Activated CD8-positive, alpha-beta memory T cell treated with anti-CD3 and anti-CD28 coated beads for 36 hours (primary cell): ENCODE measurements around the gene PEAK1. TPM values are rescaled to one million over a fixed set of nuclear protein-coding genes. Genes with fewer than 3 reads are reported as not detected.

Experiments
- CTCF ChIA-PET: fragments of 350-600 bp; sonication (Branson Sonifier 250); formaldehyde crosslinking; loops from one replicate; lab custom pipeline; 2021; ENCODE audit warnings: antibody characterized with exemption; lab: Charles Lee
- POLR2A ChIA-PET: fragments of 350-600 bp; sonication (Branson Sonifier 250); formaldehyde crosslinking; loops from one replicate; lab custom pipeline; 2021; ENCODE audit warnings: antibody characterized with exemption; lab: Charles Lee
- total RNA-seq, 2 experiments: library from RNA; stranded (reverse); gene quantifications; one replicate each; pipeline ENCODE4 v1.2.3, GENCODE V29; 2021

PEAK1 gene
- total RNA-seq, 2 experiments from 2014 or later = 27.8 to 30.5 TPM

DNA sequence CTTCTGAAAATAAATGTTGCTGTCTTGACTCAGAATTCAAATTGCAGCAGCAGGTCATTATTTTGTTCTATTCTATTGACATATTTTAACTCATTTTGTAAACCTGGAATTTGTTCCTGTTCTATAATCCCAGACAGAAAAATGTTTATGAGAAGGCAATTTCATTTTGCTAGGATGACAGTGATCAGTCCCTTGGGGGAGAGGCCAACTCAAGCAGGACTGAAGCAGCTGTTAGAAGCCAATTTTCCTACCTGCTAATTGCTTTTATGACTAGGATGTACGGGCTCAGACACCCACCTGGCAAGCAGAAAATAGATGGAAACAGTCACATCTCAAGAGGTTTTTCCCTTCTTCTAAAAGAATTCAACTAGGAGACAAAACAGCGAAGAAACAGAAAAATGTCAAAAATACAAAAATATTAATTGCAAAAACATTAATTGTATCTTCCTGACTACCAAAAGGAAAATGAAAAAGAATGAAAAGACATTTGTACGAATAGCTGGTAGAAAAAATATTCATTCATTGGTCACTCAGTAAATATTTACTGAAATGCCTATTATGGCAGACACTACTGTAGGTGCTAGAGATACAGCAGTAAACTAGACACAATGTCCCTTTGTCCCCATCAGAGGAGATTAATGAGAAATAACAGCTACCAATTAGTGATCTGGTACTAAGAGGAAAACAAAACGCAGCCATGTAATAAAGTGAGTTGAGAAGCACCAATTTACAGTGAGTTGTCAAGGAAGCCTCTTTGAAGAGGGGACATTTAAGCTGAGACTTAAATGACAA lies 73.5 kb downstream of the PEAK1 start:
- POLR2A ChIA-PET = no interaction called here
- CTCF ChIA-PET = no interaction called here

DNA sequence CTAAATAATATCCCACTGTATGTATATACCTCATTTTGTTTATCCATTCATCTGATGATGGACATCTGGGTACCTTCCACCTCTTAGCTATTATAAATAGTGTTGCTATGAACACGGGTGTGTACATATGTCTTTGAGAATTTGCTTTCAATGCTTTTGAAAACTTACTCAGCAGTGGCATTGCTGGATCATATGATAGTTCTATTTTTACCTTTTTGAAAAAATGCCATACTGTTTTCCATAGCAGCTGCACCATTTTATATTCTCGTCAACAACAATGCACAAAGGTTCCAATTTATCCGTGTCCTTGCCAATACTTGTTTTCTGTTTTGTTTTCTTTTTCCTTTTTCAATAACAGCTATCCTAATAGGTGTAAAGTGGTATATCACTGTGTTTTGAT lies 77.1 kb downstream of the PEAK1 start:
- ChIA-PET CTCF (no interaction called here), POLR2A (no interaction called here)

DNA sequence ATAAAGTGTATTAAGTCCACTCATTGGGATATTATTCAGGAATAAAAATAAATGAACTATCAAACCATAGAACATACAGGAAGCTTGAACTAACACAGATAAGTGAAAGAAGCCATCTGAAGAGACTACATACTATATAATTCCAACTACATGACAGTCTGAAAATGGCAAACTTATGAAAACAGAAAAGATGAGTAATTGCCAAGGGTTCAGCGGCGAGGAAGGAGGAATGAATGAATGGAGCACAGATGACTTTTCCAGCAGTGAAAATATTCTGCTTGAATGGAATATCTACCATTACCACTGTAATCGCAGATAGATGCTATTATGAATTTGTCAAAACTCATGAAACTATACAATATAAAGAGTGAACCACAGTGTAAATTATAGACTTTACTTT lies 79.7 kb downstream of the PEAK1 start:
- CTCF ChIA-PET = no interaction called here
- POLR2A ChIA-PET = no interaction called here

DNA sequence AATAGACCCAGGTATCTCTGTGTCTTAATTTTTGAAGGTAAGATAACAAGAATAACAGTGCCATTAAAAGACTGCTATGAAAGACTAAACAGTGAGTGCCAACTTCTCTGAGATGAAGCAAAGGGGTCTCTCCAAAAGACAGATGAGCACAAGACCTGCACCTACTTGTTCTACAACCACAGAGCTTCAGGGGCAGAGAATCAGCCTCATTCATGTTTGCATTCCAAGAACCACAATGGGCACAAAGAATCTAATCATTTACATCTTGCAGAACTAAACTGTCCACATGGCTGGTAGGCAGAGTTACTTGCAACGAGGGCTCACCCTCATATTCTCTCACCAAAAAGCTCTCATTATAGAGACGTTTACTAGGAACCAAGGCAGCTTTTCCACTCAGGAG lies 83.9 kb downstream of the PEAK1 start:
- POLR2A ChIA-PET = no interaction called here
- CTCF ChIA-PET = interaction anchor here (1.1 kb wide), 1 partner anchor 17 kb away, joined by 3 read pairs; no protein-coding TSS in a partner anchor

DNA sequence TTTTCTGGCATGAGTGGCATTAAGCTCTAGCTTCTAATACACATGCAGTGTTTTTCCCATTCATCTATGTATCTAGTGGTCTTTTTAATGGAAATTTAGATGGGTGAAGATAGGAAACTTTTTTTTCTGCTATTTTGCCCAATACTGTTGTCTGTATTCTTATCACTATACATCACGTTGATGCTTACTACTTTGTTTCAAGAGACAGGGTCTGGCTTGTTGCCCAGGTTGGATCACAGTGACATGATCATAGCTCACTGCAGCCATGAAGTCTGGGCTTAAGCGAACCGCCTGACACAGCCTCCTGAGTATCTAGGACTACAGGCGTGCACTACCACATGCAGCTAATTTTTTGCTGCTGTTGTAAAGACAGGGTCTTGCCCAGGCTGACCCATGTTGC lies 84.6 kb downstream of the PEAK1 start:
- ChIA-PET CTCF (interaction anchor here (1.1 kb wide), 1 partner anchor 16 kb away, joined by 3 read pairs; no protein-coding TSS in a partner anchor), POLR2A (no interaction called here)

DNA sequence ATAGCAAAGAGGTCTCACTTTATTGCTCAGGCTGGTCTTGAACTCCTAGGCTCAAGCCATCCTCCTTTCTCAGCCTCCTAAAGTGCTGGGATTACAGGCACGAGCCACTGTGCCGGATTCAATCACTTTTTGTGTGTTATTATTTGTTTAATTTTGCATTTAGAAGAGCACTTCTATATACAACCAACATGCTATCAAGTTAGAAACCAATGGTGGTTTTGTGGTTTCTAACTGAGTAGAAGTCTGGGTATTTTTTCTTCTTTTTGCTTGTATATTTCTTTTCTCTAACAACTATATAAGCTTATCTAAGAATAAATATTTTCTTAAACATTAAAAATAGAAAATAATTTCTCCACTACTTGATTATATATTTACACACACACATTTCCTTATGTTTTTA lies 86.7 kb downstream of the PEAK1 start:
- ChIA-PET POLR2A (no interaction called here), CTCF (no interaction called here)

DNA sequence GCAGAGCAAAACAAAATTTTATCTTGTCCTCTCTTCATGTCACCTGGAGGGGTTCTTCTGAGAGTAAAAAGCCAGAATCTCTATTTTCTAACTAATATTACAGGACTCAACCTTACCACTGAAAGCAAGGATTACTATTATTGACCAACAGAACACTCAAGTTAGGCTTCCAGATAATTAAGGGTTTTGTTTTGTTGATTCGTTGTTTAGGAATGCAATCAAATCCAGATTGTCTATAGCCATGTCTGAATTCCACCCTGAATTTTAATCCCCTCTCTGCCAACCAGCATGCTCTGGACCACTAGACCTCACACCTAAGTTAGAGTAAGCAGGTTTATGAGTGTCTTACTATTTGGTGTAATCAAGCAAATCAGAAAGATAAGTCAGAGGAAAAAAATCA lies 90.7 kb downstream of the PEAK1 start:
- POLR2A ChIA-PET = no interaction called here
- CTCF ChIA-PET = no interaction called here

DNA sequence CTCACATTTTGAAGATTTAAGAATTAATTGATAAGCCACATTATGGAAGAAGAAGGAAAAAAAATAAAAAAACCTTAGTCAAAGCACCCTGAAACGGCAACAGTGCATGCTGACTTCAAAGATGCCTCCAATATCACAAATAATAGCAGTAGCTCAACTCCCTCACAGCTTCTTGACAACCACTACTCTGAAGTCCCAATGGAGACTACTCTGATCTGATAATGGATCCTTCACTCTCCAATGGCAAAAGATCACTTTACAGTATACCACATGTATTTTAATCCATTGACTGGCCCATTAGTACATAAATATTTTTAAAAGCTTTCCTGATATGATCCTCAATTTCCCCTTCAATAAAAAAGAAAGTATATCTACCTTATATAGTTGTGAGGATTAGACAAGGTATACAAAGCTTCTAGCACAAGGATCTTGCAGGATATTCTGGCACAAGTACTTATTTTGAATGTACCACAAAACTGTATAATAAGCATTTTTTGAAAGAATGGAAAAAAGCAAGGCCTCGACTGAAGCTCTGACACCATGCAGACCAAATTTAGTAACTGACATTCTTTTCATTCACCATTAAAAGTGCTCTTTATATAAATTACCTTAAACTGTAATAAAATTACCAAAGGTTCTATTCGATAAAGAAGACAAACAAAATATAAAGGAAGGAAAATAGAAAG lies 91.9 kb downstream of the PEAK1 start:
- CTCF ChIA-PET = no interaction called here
- POLR2A ChIA-PET = no interaction called here

DNA sequence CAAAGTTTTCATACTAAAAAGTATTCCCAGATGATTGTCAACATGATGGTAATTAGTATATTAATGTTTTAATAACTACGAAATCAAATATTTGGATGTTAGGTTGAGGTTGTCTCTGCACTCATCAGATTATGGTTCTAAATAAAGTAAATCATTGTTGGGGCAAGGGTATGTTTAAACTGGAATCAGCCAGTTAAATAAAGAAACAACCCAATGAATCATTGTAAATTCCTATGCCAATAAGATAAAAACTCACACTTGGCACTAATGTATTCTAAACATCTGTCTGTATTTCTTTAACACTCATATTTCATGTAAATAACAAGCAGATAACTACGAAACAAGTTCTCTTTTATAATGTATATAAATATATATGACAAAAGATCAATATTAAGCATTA lies 92.7 kb downstream of the PEAK1 start:
- ChIA-PET CTCF (no interaction called here), POLR2A (no interaction called here)

DNA sequence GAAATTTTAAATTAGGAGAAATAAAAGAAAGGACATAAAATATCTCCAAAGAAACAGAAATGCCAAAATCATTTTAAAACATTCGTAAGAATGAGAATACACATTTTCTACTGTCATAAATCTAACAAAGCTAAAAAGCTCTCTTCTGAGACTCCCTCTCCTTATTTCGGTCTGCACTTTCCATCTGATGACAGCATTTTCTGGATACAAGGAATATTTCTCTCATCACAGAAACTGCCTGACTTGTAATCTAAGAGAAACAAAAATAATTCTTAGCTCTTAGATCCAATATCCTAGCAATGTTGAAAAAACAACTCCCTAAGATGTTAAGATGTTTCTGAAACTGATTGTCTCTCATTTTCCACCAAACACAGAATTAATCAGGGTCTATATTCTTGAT lies 93.5 kb downstream of the PEAK1 start:
- POLR2A ChIA-PET = interaction anchor here (0.6 kb wide), 1 partner anchor 19 kb away, joined by 3 read pairs; no protein-coding TSS in a partner anchor
- CTCF ChIA-PET = no interaction called here

DNA sequence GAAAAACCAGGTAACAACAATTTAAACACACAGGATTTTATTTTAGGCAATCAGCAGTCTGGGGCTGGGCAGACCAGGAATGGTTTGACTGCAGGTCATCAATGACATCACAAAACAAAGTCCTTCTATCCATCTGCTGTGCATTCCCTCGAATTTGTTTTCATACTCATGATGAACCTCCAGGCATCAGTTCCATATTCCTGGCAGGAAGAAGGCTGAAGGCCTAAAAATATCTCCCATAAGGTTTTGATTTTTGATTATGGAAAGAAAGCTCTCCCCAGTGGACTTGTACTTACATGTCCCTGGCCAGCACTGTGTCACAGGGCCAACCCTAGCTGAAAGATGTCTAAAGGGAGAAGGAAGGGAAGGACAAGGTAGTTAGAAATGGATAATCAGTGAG lies 107.4 kb downstream of the PEAK1 start:
- ChIA-PET POLR2A (no interaction called here), CTCF (no interaction called here)

DNA sequence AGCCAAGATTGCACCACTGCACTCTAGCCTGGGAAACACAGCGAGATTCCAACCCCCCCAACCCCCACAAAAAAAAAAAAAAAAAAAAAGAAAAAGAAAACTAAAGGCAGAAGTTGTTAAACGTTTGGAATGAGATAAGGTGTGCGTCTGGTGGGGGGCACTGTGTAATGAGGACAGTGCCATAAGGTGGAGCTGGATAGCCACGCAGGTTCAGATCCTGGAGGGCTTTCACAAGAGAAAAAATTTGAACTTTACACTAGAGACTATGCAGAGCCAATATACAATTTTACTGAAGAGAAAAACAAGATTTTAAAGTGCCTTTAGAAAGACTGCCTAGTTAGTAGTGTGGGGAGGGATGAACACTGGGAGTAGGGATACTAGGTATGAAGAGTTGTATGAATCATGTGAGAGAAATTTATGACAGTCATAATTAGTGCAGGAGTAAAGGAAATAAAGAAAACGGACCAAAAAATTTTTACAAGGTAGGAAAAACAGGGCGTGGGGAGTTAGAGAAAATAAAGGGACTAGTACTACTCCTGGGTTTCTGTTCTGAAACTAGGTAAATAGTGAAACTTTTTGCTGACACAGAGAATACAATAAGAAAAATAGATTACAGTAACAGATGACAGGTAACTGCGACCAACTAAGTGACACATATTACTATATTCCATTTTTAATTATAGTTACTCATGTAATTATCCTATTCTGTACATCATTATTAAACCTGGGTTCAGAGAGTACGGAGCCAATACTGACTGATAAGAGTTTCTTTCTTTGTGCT lies 108.1 kb downstream of the PEAK1 start:
- ChIA-PET POLR2A (no interaction called here), CTCF (no interaction called here)

DNA sequence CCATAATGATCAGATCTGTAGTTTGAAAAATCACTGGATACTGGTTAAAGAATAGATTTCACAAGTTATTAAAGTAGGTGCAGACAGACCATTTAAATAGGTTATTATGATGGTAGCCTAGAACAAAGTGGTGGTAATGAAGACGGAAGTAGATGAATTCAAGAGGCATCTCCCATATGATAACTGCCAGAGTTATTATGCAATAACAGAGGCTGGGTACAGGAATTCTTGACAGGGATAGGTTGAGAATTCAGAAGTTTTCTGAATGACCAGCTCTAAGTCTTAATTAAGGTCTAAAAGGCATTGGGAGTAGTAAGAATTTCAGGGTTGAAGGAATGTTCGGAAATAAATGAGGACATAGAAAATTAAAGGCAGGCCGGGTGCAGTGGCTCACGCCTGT lies 108.9 kb downstream of the PEAK1 start:
- ChIA-PET CTCF (no interaction called here), POLR2A (no interaction called here)

DNA sequence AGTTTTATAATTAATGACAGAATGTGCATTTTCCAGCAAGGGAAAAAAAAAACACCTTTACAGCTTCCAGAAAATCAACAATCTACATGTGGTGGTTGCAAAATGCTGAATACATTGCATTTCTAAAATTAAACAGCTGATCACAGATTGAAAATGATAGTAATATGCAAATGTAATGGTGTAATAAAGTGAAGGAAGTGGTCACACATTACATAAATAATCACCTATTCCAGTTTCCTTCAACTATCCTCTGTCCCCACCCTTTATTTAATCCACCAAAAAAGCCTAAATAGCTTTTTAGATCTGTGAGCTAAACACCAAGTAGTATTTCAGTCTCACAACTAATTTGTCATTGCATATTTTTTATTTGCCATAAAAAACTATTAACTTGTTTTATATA lies 110.5 kb downstream of the PEAK1 start:
- POLR2A ChIA-PET = no interaction called here
- CTCF ChIA-PET = no interaction called here

DNA sequence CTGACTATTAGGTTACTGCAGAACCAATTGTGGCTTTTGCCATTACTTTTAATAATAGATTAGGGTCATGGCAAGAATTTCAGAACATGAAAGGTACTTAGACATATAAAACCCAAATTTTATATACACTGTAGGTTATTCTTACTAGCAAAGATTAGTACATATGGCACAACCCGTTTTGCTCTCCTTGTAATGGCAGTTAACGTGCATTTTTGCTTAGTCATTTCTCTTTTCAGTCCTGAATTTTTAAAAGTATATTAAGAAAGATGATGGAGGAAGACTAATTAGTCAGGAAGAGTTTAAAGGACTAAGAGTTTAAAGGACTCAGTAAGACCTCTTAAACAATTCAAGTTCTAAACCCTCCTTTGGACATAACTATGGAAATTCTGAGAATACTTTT lies 114.0 kb downstream of the PEAK1 start:
- CTCF ChIA-PET = no interaction called here
- POLR2A ChIA-PET = no interaction called here

DNA sequence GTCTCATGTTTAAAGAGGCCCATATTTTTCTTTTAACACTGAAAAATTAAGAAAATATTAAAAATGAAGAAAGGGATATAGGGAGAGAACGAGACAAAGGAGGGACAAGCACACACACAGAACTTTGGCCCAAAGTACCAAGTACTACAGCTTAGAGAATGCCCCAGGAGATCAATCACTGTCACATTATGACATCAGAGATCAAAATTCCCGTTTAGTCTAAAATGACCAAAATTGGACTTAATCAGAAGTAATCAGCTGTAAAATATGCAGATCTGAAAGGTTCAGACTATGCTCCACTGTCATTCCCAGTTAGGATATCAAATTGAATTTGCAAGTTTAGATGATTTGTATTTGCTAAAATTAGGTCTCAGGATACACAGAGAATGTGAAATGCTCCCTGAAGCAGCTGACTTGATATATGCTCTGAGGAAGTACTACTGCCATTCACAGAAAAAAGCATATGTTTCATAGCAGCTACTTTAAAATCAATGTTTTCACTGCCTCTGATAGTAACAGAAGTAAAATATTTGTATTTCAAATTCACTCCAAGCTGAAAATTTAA lies 123.0 kb downstream of the PEAK1 start:
- ChIA-PET POLR2A (no interaction called here), CTCF (no interaction called here)

DNA sequence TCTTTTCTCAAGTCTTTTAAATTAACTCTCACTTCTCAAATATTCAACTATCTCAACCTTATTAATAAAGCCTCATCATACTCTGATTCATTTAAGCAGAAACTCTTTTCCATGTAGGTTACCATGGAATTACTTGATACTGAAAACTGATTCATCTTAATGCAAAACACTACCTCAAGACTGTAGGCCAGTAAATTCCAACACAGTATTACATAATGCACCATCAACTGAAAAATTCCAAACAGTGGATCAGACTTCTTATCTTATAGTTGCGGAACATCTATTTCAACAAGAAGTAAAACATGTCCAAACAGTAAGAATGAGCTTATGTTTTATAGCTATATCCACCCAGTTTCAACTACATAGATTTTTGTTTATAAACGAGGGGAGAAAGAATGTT lies 124.5 kb downstream of the PEAK1 start:
- POLR2A ChIA-PET = no interaction called here
- CTCF ChIA-PET = no interaction called here

DNA sequence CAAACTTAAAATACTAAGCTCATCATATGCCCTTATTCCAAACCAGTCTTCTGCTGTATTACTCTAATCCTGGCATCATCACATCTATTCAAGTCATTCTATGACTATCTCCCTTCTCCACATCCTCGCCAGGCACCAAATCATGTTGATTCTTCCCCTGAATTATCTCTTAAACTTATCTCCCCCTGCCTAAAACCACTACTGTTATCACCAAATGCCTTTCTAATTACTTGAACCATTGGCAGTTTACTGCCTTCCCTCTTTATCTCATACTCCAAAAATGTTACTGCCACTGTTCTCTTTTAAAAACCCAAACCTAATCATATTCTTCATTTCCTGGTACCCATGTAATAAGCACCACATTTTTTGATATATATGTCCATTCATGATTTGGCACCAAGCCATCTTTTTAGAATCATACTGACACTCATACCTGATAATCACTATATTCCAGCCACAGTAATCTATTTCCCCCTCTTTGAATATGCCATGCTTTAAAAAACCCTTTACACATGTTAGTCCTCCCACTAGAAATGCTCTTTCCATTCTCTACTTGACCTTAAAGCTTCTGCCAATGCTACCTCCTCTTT lies 126.8 kb downstream of the PEAK1 start:
- POLR2A ChIA-PET = no interaction called here
- CTCF ChIA-PET = no interaction called here

DNA sequence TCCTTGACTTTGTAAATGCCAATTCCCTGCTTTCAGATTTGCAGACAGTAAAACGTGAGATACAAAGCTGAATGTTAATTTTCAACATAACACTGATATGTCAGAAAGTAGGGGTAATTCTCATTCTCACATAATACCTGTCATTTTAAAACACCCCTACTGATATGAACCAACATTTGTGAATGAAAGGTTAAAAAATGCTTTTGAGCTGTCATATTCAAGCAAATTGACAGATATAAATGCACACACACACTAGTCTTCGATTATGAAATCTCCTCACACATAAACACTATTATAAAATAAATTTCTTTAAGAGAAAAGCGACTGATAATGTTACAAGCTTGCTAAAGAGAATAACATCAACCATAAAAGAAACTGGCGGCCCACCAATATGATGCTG lies 128.8 kb downstream of the PEAK1 start:
- ChIA-PET POLR2A (no interaction called here), CTCF (no interaction called here)

DNA sequence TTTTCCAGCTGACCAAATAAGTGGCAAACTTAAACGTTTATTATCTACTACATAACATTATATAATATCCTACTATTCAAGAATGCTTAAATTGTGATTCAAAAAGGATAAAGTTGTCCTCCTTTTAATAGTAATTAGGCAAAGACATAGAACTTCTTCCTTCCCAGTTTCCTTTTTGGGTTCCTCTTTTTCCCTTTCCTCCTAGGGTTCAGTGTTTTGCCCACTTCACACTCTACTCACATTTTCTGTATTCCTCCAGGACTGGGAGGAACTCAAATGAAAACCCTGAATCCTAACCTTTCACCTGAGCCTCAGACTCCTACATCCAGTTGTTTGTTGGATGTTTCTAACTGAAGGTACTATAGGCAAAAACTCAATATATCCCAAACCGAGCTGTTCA lies 132.5 kb downstream of the PEAK1 start:
- CTCF ChIA-PET = no interaction called here

More for the DNA sequence above, 132.5 kb downstream of the PEAK1 start:
- POLR2A ChIA-PET = no interaction called here
